ENCODE results near the gene DNAJC5. TPM values are rescaled to one million over a fixed set of nuclear protein-coding genes. Genes with fewer than 3 reads are reported as not detected.

DNAJC5 gene
- total RNA-seq, 3 donors from 2014 or later, result 31.1 to 37.9 (median 37.0) TPM

- intact Hi-C loops (cut with DNase I; ENCODE audit: low total_unique reads), result no loop called here
- no peaks in the 10 kb centered on the region for H3K36me3 ChIP-seq
- peaks cover 26 to 46% of the 10 kb centered on the region in 2 donors for H3K4me1 ChIP-seq
- TF ChIP-seq CTCF (IDR thresholded peaks at IDR 0.05) (no peak), POLR2A (IDR thresholded peaks at IDR 0.05) (no peak), POLR2AphosphoS5 (IDR thresholded peaks at IDR 0.05) (no peak)
- no peak for DNase-seq (ENCODE audit: low spot score in 2 of 2)
- H3K27me3 ChIP-seq, result no peaks in the 10 kb centered on the region
- H3K4me3 ChIP-seq, result no peak overlapping the region
- H3K9me3 ChIP-seq, result no peaks in the 10 kb centered on the region
- H3K27ac ChIP-seq, result peak overlapping the region in 1 of 2 donors; percentile 89
Observed at GRCh38 chr20:63952769-63953168, 57.8 kb downstream of the DNAJC5 start.

- no peak for DNase-seq (ENCODE audit: low spot score in 2 of 2)
- Histone ChIP-seq H3K27ac (peak overlapping the region in 1 of 2 donors; percentile 98), H3K4me3 (peak overlapping the region in 1 of 3 donors; percentile 100), H3K4me1 (peaks cover 26 to 40% of the 10 kb centered on the region in 2 donors), H3K27me3 (no peaks in the 10 kb centered on the region), H3K9me3 (no peaks in the 10 kb centered on the region), H3K36me3 (no peaks in the 10 kb centered on the region)
- intact Hi-C loops (cut with DNase I; ENCODE audit: low total_unique reads), result no loop called here
- no peak for TF ChIP-seq POLR2AphosphoS5 (IDR thresholded peaks at IDR 0.05)
- TF ChIP-seq POLR2A (IDR thresholded peaks at IDR 0.05), result no peak
Observed at GRCh38 chr20:63953764-63954429, 59.0 kb downstream of the DNAJC5 start.

- Histone ChIP-seq H3K4me1 (peaks cover 20 to 32% of the 10 kb centered on the region in 2 donors), H3K4me3 (peak overlapping the region; percentile 94 to 100 (median 98)), H3K36me3 (no peaks in the 10 kb centered on the region), H3K27me3 (no peaks in the 10 kb centered on the region), H3K9me3 (no peaks in the 10 kb centered on the region), H3K27ac (peak overlapping the region; percentile 86 to 98)
- intact Hi-C loops (cut with DNase I; ENCODE audit: low total_unique reads), result no loop called here
- no peak for DNase-seq (ENCODE audit: low spot score in 2 of 2)
- TF ChIP-seq POLR2AphosphoS5 (IDR thresholded peaks at IDR 0.05), result no peak
- TF ChIP-seq CTCF (IDR thresholded peaks at IDR 0.05), result peak in 1 of 3 donors; percentile 6
Observed at GRCh38 chr20:63955281-63955826, 60.4 kb downstream of the DNAJC5 start.

GRCh38 chr20:63955827-63956663 lies 61.1 kb downstream of the DNAJC5 start, which contains the start of gene UCKL1:
TSS of gene UCKL1 (minus strand) at chr20:63956416. CDS start at chr20:63956372, 44 bp downstream.
- peak; percentile 35 for TF ChIP-seq POLR2A (IDR thresholded peaks at IDR 0.05)
- peak; percentile 43 to 76 (median 62) for TF ChIP-seq POLR2AphosphoS5 (IDR thresholded peaks at IDR 0.05)
- TF ChIP-seq CTCF (IDR thresholded peaks at IDR 0.05), result no peak
- no peaks in the 10 kb centered on the region for H3K27me3 ChIP-seq

GRCh38 chr20:63956664-63957003 lies 61.7 kb downstream of the DNAJC5 start:
- H3K9me3 ChIP-seq, result no peaks in the 10 kb centered on the region
- peak overlapping the region; percentile 78 to 86 for H3K27ac ChIP-seq
- peaks cover 4% of the 10 kb centered on the region for H3K36me3 ChIP-seq
- TF ChIP-seq POLR2A (IDR thresholded peaks at IDR 0.05) (no peak), CTCF (IDR thresholded peaks at IDR 0.05) (no peak), POLR2AphosphoS5 (IDR thresholded peaks at IDR 0.05) (no peak)
- no peaks in the 10 kb centered on the region for H3K27me3 ChIP-seq
- intact Hi-C loops (cut with DNase I; ENCODE audit: low total_unique reads), result no loop called here
- peaks cover 20 to 26% of the 10 kb centered on the region in 2 donors for H3K4me1 ChIP-seq
- H3K4me3 ChIP-seq, result peak overlapping the region; percentile 94 to 100 (median 98)
- DNase-seq (ENCODE audit: low spot score in 2 of 2), result no peak

More at GRCh38 chr20:63955827-63956663, 61.1 kb downstream of the DNAJC5 start, which contains the start of gene UCKL1:
- peak; percentile 90 to 94 for DNase-seq (ENCODE audit: low spot score in 2 of 2)
- Histone ChIP-seq H3K4me1 (peaks cover 20 to 31% of the 10 kb centered on the region in 2 donors), H3K27ac (peak within 1 kb of the TSS; percentile 86 to 98), H3K4me3 (peak within 1 kb of the TSS; percentile 94 to 100 (median 98)), H3K9me3 (no peaks in the 10 kb centered on the region), H3K36me3 (no peaks in the 10 kb centered on the region)
- intact Hi-C loops (cut with DNase I; ENCODE audit: low total_unique reads), result no loop called here

All from breast epithelium (tissue), 4 donors.